Calu3 (cell line): ENCODE measurements around the gene TTBK2. TPM values are rescaled to one million over a fixed set of nuclear protein-coding genes. Genes with fewer than 3 reads are reported as not detected.

Source experiments
- BruUV-seq: library from RNA; stranded (reverse); fragments of 400-500 nt; replicated peaks from 2 replicates; lab custom pipeline; 2021; lab: Mats Ljungman, UMichigan
- CTCF ChIA-PET: fragments of 300-600 bp; sonication (Branson Sonifier 250); formaldehyde crosslinking; loops from one replicate; lab custom pipeline; 2022; ENCODE audit warnings: antibody characterized with exemption; lab: Charles Lee
- DNase-seq: peaks from one replicate; pipeline ENCODE4 v3.0.0; 2022
- H3K27ac Mint-ChIP-seq: one replicate; pipeline ENCODE4 v1.8.0; 2022; ENCODE audit warnings: mixed read lengths; ENCODE audit not compliant: unreplicated experiment
- H3K27me3 Mint-ChIP-seq: one replicate; pipeline ENCODE4 v1.8.0; 2022; ENCODE audit warnings: mixed read lengths; ENCODE audit not compliant: unreplicated experiment
- H3K36me3 Mint-ChIP-seq: one replicate; pipeline ENCODE4 v1.8.0; 2022; ENCODE audit warnings: mild to moderate bottlenecking, moderate library complexity, mixed read lengths; ENCODE audit not compliant: insufficient read depth, unreplicated experiment
- H3K4me1 Mint-ChIP-seq: one replicate; pipeline ENCODE4 v1.8.0; 2022; ENCODE audit warnings: mild to moderate bottlenecking, low read depth, mixed read lengths; ENCODE audit not compliant: unreplicated experiment
- H3K4me3 Mint-ChIP-seq: one replicate; pipeline ENCODE4 v1.8.0; 2022; ENCODE audit warnings: mild to moderate bottlenecking, low read depth, moderate library complexity, mixed read lengths; ENCODE audit not compliant: unreplicated experiment
- H3K9me3 Mint-ChIP-seq: one replicate; pipeline ENCODE4 v1.8.0; 2022; ENCODE audit warnings: low read depth, mixed read lengths; ENCODE audit not compliant: unreplicated experiment
- CTCF ChIP-seq: fragments of 200-600 bp; IDR thresholded peaks from one replicate; pipeline ENCODE4 v1.8.0; 2022; ENCODE audit warnings: antibody characterized with exemption; ENCODE audit not compliant: unreplicated experiment
- intact Hi-C: fragments of 100-400 bp; cut with micrococcal nuclease; formaldehyde crosslinking; loops from one replicate; pipeline ENCODE4 v1.10.0; 2022; ENCODE audit not compliant: unreplicated experiment
- total RNA-seq: library from RNA; stranded (reverse); gene quantifications from 2 replicates; pipeline ENCODE4 v1.2.3, GENCODE V29; 2022

The TTBK2 gene
- total RNA-seq, 1 experiment from 2014 or later: 5.3 TPM

- Mint-ChIP-seq H3K36me3 (peaks cover 11% of the 10 kb centered on the region), H3K4me3 (peak overlapping the region; percentile 62), H3K27me3 (no peaks in the 10 kb centered on the region), H3K9me3 (no peaks in the 10 kb centered on the region), H3K27ac (no peak overlapping the region), H3K4me1 (no peaks in the 10 kb centered on the region)
- TF ChIP-seq CTCF: no peak
- TSS peak; percentile 66 for BruUV-seq
- CTCF ChIA-PET: no interaction called here
- intact Hi-C loops: loop anchor here (2.0 kb wide), 1 partner anchor 191 kb away; no protein-coding TSS in a partner anchor
- no peak for DNase-seq
Measured at GRCh38 chr15:42735382-42736165, 185.0 kb downstream of the TTBK2 start.

GRCh38 chr15:42734076-42734672 is 186.4 kb downstream of the TTBK2 start:
- H3K4me1 Mint-ChIP-seq: no peaks in the 10 kb centered on the region
- no peak overlapping the region for H3K27ac Mint-ChIP-seq
- intact Hi-C loops: no loop called here
- no peaks in the 10 kb centered on the region for H3K27me3 Mint-ChIP-seq
- no peak for DNase-seq
- H3K4me3 Mint-ChIP-seq: no peak overlapping the region
- H3K36me3 Mint-ChIP-seq: peaks cover 11% of the 10 kb centered on the region
- H3K9me3 Mint-ChIP-seq: no peaks in the 10 kb centered on the region
- BruUV-seq: no TSS peak
- CTCF ChIA-PET: no interaction called here
- TF ChIP-seq CTCF: no peak

- DNase-seq: no peak
- TF ChIP-seq CTCF: no peak
- BruUV-seq: no TSS peak
- Mint-ChIP-seq H3K27me3 (no peaks in the 10 kb centered on the region), H3K4me1 (no peaks in the 10 kb centered on the region), H3K4me3 (no peak overlapping the region), H3K36me3 (peaks cover 11% of the 10 kb centered on the region), H3K27ac (no peak overlapping the region), H3K9me3 (no peaks in the 10 kb centered on the region)
- CTCF ChIA-PET: no interaction called here
- intact Hi-C loops: no loop called here
Measured at GRCh38 chr15:42733027-42733426, 187.6 kb downstream of the TTBK2 start.

GRCh38 chr15:42732095-42732827 is 188.3 kb downstream of the TTBK2 start:
- TF ChIP-seq CTCF: no peak
- H3K27me3 Mint-ChIP-seq: no peaks in the 10 kb centered on the region
- no peaks in the 10 kb centered on the region for H3K4me1 Mint-ChIP-seq
- intact Hi-C loops: no loop called here
- H3K36me3 Mint-ChIP-seq: peaks cover 11% of the 10 kb centered on the region
- H3K9me3 Mint-ChIP-seq: no peaks in the 10 kb centered on the region
- no TSS peak for BruUV-seq
- H3K27ac Mint-ChIP-seq: no peak overlapping the region
- no peak overlapping the region for H3K4me3 Mint-ChIP-seq
- no peak for DNase-seq
- CTCF ChIA-PET: no interaction called here
